NT2/D1 (cell line): ENCODE results near the gene PDE7B.

Source experiments
- SUZ12 ChIP-seq: IDR thresholded peaks from 2 replicates; pipeline ENCODE4 v1.6.1; 2011; ENCODE audit not compliant: insufficient read length, insufficient read depth; ENCODE audit errors: extremely low read depth
- YY1 ChIP-seq: IDR thresholded peaks from 2 replicates; pipeline ENCODE4 v1.6.1; 2011; ENCODE audit not compliant: insufficient read length, insufficient read depth

DNA sequence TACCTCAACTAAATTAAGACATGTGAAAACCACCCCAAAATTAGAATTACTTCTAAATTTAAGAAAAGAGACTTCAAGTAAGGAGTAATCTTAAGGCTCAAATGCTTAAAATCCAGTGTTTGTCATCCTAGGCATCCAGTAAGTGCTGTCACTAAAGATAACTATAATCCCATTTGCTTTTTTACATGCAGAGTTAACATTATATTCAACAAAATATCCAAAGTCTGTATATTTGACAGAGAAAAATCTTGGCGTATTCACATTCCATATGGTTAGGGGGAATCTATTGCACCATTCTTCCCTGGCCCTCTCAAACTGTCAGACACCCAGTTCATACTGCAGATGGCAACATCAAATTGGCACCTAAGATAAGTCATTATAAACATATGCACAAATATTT, 381.2 kb downstream of the PDE7B start:
- no peak for TF ChIP-seq SUZ12
- no peak for TF ChIP-seq YY1
